ENCODE data around the gene IL1RAP.

IL1RAP gene

DNA sequence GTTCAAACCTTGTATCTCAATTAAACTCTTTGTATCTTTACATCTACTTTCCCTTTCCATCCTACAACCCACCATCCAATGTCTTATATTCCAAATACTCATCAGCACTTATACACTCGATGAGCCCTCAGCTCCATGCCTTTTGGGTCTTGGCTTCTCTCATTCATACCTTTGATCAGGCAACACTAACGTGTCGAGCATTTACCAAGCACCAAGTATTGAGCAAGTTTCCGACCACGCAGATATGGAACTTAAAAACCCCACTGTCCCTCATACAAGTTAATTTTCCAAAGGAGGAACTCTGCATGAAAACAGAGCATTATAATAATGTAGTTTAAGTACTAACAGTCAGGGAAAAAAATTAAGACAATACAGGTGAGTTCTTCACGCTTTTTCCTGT is 102.8 kb downstream of the IL1RAP start:
- no peak overlapping the region for H3K27ac ChIP-seq (ENCODE audit: low read depth, low read length)
- H3K9me3 ChIP-seq (ENCODE audit: control insufficient read depth in 1 of 2, low read length in 2 of 2): no peaks in the 10 kb centered on the region
- H3K4me3 ChIP-seq (ENCODE audit: low read depth in 1 of 2, low read length in 2 of 2): no peak overlapping the region
- H3K9ac ChIP-seq (ENCODE audit: low read depth in 1 of 2, low read length in 2 of 2): no peak overlapping the region
- no peaks in the 10 kb centered on the region for H3K27me3 ChIP-seq (ENCODE audit: control insufficient read depth in 1 of 2, insufficient read depth in 2 of 2, low read length in 2 of 2)
- no peaks in the 10 kb centered on the region for H3K36me3 ChIP-seq (ENCODE audit: control insufficient read depth in 1 of 2, insufficient read depth in 2 of 2, low read length in 2 of 2)
- H3K4me1 ChIP-seq (ENCODE audit: control insufficient read depth in 1 of 2, insufficient read depth in 2 of 2, low read length in 2 of 2): no peaks in the 10 kb centered on the region

DNA sequence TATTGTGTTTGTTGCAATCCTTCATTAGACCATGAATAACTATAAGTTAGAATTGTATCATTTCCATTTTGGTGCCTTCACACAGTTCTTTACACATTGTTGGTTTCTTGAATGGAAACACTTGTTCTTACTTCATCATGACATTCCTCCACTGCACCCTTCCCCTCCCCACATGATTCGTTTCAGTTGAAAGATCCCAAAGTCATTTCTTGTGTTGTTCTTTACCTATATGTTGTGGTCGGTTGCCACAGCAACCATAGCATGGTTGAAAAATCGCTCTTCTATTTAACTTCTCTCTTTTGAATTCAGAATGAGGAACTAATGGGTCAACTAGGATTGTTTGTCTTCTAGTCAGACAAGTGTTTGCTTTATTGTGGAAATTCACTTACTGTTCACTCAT is 103.3 kb downstream of the IL1RAP start:
- Histone ChIP-seq H3K9me3 (ENCODE audit: control insufficient read depth in 1 of 2, low read length in 2 of 2) (no peaks in the 10 kb centered on the region), H3K27me3 (ENCODE audit: control insufficient read depth in 1 of 2, insufficient read depth in 2 of 2, low read length in 2 of 2) (no peaks in the 10 kb centered on the region), H3K9ac (ENCODE audit: low read depth in 1 of 2, low read length in 2 of 2) (no peak overlapping the region), H3K4me3 (ENCODE audit: low read depth in 1 of 2, low read length in 2 of 2) (no peak overlapping the region), H3K36me3 (ENCODE audit: control insufficient read depth in 1 of 2, insufficient read depth in 2 of 2, low read length in 2 of 2) (no peaks in the 10 kb centered on the region), H3K27ac (ENCODE audit: low read depth, low read length) (no peak overlapping the region), H3K4me1 (ENCODE audit: control insufficient read depth in 1 of 2, insufficient read depth in 2 of 2, low read length in 2 of 2) (no peaks in the 10 kb centered on the region)

DNA sequence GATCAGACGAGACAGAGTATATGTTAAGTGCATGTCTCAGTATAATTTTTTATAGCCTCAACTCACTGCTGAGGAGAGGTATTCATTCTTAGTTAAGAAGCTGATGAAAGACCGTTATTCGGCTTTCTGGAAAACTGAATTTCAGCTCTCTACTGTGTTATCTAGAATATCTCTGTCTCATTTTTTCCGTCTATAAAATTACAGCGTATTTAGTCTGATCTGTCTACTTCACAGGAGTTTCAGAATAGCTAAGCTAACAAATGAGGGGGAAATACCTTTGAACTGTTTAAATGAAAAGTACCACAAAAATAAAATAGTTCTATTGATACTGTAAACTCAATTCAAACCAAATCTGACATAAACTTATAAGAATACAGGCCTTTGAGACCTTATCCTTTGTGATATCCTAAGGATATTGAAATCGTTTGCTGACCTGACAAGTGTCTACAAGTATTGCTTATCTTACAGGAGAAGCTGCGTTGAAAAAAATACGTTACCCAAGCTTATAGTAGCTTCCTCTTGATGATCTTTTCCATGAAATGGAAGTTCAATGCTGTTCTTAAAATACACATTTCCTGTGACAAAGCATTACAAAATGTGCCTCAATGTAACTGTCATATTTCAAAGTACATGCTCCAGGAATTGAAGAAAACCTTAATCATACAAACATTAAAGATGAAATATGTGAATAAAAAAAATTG is 104.6 kb downstream of the IL1RAP start:
- H3K36me3 ChIP-seq (ENCODE audit: control insufficient read depth in 1 of 2, insufficient read depth in 2 of 2, low read length in 2 of 2): no peaks in the 10 kb centered on the region
- no peak overlapping the region for H3K27ac ChIP-seq (ENCODE audit: low read depth, low read length)
- no peak overlapping the region for H3K4me3 ChIP-seq (ENCODE audit: low read depth in 1 of 2, low read length in 2 of 2)
- H3K9me3 ChIP-seq (ENCODE audit: control insufficient read depth in 1 of 2, low read length in 2 of 2): no peaks in the 10 kb centered on the region
- no peaks in the 10 kb centered on the region for H3K4me1 ChIP-seq (ENCODE audit: control insufficient read depth in 1 of 2, insufficient read depth in 2 of 2, low read length in 2 of 2)
- no peaks in the 10 kb centered on the region for H3K27me3 ChIP-seq (ENCODE audit: control insufficient read depth in 1 of 2, insufficient read depth in 2 of 2, low read length in 2 of 2)
- no peak overlapping the region for H3K9ac ChIP-seq (ENCODE audit: low read depth in 1 of 2, low read length in 2 of 2)

DNA sequence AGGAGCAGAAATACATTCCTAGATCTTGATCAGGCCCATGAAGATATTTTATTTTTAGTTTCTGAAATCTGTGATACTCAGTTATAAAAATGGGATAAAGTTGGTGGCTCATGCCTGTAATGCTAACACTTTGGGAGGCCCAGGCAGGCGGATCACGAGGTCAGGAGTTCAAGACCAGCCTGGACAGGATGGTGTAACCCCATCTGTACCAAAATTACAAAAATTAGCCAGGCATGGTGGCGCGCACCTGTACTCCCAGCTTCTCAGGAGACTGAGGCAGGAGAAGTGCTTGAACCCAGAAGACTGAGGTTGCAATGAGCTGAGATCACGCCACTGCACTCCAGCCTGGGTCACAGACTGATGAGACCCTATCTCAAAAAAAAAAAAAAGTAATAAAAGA is 105.5 kb downstream of the IL1RAP start:
- no peak overlapping the region for H3K27ac ChIP-seq (ENCODE audit: low read depth, low read length)
- no peaks in the 10 kb centered on the region for H3K4me1 ChIP-seq (ENCODE audit: control insufficient read depth in 1 of 2, insufficient read depth in 2 of 2, low read length in 2 of 2)
- H3K27me3 ChIP-seq (ENCODE audit: control insufficient read depth in 1 of 2, insufficient read depth in 2 of 2, low read length in 2 of 2): no peaks in the 10 kb centered on the region
- no peak overlapping the region for H3K9ac ChIP-seq (ENCODE audit: low read depth in 1 of 2, low read length in 2 of 2)
- no peaks in the 10 kb centered on the region for H3K9me3 ChIP-seq (ENCODE audit: control insufficient read depth in 1 of 2, low read length in 2 of 2)
- no peak overlapping the region for H3K4me3 ChIP-seq (ENCODE audit: low read depth in 1 of 2, low read length in 2 of 2)
- no peaks in the 10 kb centered on the region for H3K36me3 ChIP-seq (ENCODE audit: control insufficient read depth in 1 of 2, insufficient read depth in 2 of 2, low read length in 2 of 2)

DNA sequence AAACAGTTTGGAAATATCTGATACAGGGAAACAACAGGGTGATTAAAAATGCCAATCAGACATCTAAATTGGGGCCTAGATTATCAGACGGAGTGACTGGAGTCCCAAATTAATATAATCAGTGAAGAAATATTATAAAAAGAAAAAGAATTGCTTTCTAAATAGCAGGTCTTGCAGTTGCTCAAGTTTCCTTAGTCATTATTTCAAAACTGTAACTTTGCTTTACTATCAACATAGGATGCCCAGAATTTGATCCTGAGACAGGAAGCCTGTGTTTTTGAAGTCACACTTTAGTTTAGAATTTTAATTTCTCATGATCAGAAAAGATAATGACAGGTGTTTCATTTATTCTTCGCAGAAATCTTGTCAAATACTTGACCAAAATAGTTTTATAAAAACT is 105.9 kb downstream of the IL1RAP start:
- H3K9ac ChIP-seq (ENCODE audit: low read depth in 1 of 2, low read length in 2 of 2): no peak overlapping the region
- no peaks in the 10 kb centered on the region for H3K9me3 ChIP-seq (ENCODE audit: control insufficient read depth in 1 of 2, low read length in 2 of 2)
- no peak overlapping the region for H3K4me3 ChIP-seq (ENCODE audit: low read depth in 1 of 2, low read length in 2 of 2)
- H3K36me3 ChIP-seq (ENCODE audit: control insufficient read depth in 1 of 2, insufficient read depth in 2 of 2, low read length in 2 of 2): no peaks in the 10 kb centered on the region
- H3K27ac ChIP-seq (ENCODE audit: low read depth, low read length): no peak overlapping the region
- H3K27me3 ChIP-seq (ENCODE audit: control insufficient read depth in 1 of 2, insufficient read depth in 2 of 2, low read length in 2 of 2): no peaks in the 10 kb centered on the region
- H3K4me1 ChIP-seq (ENCODE audit: control insufficient read depth in 1 of 2, insufficient read depth in 2 of 2, low read length in 2 of 2): no peaks in the 10 kb centered on the region

DNA sequence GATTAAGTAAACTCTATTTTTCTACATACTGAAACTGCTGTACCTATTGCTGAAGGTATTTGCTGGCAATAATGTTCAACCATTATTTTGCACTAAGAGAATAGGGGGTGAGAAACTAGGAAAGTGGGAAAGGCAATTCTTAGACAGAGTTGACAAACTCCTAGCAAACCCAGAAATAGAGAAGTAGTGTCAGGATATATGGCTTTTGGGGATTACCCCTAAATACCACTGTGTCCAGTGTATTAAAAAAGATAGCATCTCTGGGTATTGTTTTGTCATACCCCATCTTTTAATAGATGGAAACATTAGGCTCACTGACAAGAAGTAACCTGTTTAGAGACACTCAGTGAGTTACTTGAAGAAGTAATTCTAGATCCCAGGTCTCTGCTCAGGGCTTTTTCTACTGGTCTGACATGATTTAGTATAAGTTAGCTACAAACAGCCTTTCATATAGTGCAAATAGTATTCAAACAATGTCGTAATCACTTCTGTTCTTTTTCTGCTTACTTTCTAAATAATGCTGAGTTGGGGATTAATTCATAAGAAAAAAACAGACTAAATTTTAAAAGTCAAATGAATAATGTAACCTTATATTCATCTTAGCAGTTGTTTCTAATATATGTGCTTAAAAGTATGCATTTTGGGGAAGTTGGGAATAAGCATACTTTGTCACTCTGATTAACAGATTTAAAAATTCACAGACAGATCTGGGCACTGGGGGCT is 107.2 kb downstream of the IL1RAP start:
- Histone ChIP-seq H3K4me1 (ENCODE audit: control insufficient read depth in 1 of 2, insufficient read depth in 2 of 2, low read length in 2 of 2) (no peaks in the 10 kb centered on the region), H3K27ac (ENCODE audit: low read depth, low read length) (no peak overlapping the region), H3K27me3 (ENCODE audit: control insufficient read depth in 1 of 2, insufficient read depth in 2 of 2, low read length in 2 of 2) (no peaks in the 10 kb centered on the region), H3K9me3 (ENCODE audit: control insufficient read depth in 1 of 2, low read length in 2 of 2) (no peaks in the 10 kb centered on the region), H3K36me3 (ENCODE audit: control insufficient read depth in 1 of 2, insufficient read depth in 2 of 2, low read length in 2 of 2) (no peaks in the 10 kb centered on the region), H3K4me3 (ENCODE audit: low read depth in 1 of 2, low read length in 2 of 2) (no peak overlapping the region), H3K9ac (ENCODE audit: low read depth in 1 of 2, low read length in 2 of 2) (no peak overlapping the region)

DNA sequence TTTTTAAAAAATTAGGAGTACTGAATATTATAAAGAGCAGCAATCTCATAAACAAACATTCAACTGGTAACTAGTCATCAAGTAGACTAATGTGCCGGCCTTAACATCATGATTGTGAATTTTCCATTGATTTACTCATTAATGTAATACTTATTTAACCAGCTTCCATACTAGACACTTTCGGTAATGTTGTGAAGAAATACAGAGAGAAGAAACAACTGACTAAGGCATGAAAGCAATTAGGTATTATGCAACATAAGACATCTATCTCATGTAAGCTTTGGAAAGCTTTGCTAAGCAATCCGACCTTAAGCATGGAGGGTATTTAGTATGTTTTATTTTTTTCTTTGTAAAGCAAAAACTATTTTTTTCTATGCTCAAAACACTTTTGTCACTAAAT is 108.0 kb downstream of the IL1RAP start:
- H3K27ac ChIP-seq (ENCODE audit: low read depth, low read length): no peak overlapping the region
- H3K9me3 ChIP-seq (ENCODE audit: control insufficient read depth in 1 of 2, low read length in 2 of 2): no peaks in the 10 kb centered on the region
- H3K4me1 ChIP-seq (ENCODE audit: control insufficient read depth in 1 of 2, insufficient read depth in 2 of 2, low read length in 2 of 2): no peaks in the 10 kb centered on the region
- H3K4me3 ChIP-seq (ENCODE audit: low read depth in 1 of 2, low read length in 2 of 2): no peak overlapping the region
- H3K9ac ChIP-seq (ENCODE audit: low read depth in 1 of 2, low read length in 2 of 2): no peak overlapping the region
- no peaks in the 10 kb centered on the region for H3K36me3 ChIP-seq (ENCODE audit: control insufficient read depth in 1 of 2, insufficient read depth in 2 of 2, low read length in 2 of 2)
- no peaks in the 10 kb centered on the region for H3K27me3 ChIP-seq (ENCODE audit: control insufficient read depth in 1 of 2, insufficient read depth in 2 of 2, low read length in 2 of 2)

DNA sequence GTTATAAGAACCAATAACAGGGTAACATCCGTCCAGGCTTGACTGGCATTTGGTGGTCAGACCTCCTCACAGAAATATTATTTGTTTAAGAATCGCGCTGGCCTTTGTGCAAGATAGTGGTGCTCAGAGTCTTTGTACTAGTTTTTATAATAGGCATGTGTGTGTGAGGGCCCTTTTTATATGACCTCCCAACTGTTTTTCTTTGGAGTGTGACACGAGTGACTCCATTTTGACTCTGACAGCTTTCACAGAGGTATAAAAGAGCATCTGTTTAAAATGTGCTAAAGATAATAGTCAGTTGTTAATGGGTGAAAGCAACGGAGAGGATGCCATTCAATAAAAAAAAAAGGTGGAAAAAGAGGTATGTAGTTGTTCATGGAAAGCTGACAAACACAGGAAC is 110.4 kb downstream of the IL1RAP start:
- no peaks in the 10 kb centered on the region for H3K4me1 ChIP-seq (ENCODE audit: control insufficient read depth in 1 of 2, insufficient read depth in 2 of 2, low read length in 2 of 2)
- H3K27me3 ChIP-seq (ENCODE audit: control insufficient read depth in 1 of 2, insufficient read depth in 2 of 2, low read length in 2 of 2): no peaks in the 10 kb centered on the region
- H3K36me3 ChIP-seq (ENCODE audit: control insufficient read depth in 1 of 2, insufficient read depth in 2 of 2, low read length in 2 of 2): no peaks in the 10 kb centered on the region
- no peak overlapping the region for H3K4me3 ChIP-seq (ENCODE audit: low read depth in 1 of 2, low read length in 2 of 2)
- H3K9ac ChIP-seq (ENCODE audit: low read depth in 1 of 2, low read length in 2 of 2): no peak overlapping the region
- H3K27ac ChIP-seq (ENCODE audit: low read depth, low read length): no peak overlapping the region
- H3K9me3 ChIP-seq (ENCODE audit: control insufficient read depth in 1 of 2, low read length in 2 of 2): no peaks in the 10 kb centered on the region

DNA sequence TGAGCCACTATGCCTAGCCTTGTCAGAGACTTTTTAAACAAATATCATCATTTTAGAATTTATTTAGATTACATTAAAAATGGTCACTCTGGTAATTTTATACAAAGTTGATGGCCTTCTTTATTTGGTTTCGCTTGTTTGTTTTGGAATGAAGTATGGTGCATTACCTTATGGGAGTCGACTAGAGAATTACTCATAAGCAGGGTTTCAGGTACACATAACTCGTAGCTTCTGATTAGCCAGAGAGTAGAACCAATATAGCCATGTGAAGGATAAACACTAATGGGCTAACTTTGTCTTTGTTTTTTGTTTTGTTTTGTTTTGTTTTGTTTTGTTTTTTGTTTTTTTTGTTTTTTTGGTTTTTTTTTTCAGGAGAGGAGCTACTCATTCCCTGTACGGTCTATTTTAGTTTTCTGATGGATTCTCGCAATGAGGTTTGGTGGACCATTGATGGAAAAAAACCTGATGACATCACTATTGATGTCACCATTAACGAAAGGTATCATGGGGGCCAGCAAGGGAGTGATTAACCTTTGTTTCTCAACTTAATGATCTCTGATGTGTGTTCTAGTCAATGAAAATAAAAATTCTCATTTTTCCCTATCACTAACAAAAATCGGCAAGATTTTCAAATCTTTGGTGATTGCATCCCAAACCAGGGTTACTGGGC is 113.2 kb downstream of the IL1RAP start:
- Histone ChIP-seq H3K4me1 (ENCODE audit: control insufficient read depth in 1 of 2, insufficient read depth in 2 of 2, low read length in 2 of 2) (no peaks in the 10 kb centered on the region), H3K4me3 (ENCODE audit: low read depth in 1 of 2, low read length in 2 of 2) (no peak overlapping the region), H3K9ac (ENCODE audit: low read depth in 1 of 2, low read length in 2 of 2) (no peak overlapping the region), H3K27me3 (ENCODE audit: control insufficient read depth in 1 of 2, insufficient read depth in 2 of 2, low read length in 2 of 2) (no peaks in the 10 kb centered on the region), H3K27ac (ENCODE audit: low read depth, low read length) (no peak overlapping the region), H3K9me3 (ENCODE audit: control insufficient read depth in 1 of 2, low read length in 2 of 2) (no peaks in the 10 kb centered on the region), H3K36me3 (ENCODE audit: control insufficient read depth in 1 of 2, insufficient read depth in 2 of 2, low read length in 2 of 2) (no peaks in the 10 kb centered on the region)

DNA sequence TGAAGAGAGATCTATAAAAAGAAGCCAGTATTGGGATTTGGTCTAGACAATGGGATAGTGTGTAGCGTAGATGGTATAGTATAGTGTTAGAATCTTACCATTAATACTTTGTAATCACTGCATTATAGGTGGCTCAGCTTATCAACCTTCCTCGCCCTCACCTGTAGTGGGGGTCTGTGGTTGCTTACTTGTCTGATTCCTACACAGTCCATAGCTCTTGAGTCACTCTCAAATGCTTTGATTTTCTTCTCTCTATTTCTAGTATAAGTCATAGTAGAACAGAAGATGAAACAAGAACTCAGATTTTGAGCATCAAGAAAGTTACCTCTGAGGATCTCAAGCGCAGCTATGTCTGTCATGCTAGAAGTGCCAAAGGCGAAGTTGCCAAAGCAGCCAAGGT is 115.2 kb downstream of the IL1RAP start:
- no peaks in the 10 kb centered on the region for H3K9me3 ChIP-seq (ENCODE audit: control insufficient read depth in 1 of 2, low read length in 2 of 2)
- H3K27ac ChIP-seq (ENCODE audit: low read depth, low read length): no peak overlapping the region
- H3K4me3 ChIP-seq (ENCODE audit: low read depth in 1 of 2, low read length in 2 of 2): no peak overlapping the region
- H3K9ac ChIP-seq (ENCODE audit: low read depth in 1 of 2, low read length in 2 of 2): no peak overlapping the region
- H3K36me3 ChIP-seq (ENCODE audit: control insufficient read depth in 1 of 2, insufficient read depth in 2 of 2, low read length in 2 of 2): no peaks in the 10 kb centered on the region
- H3K27me3 ChIP-seq (ENCODE audit: control insufficient read depth in 1 of 2, insufficient read depth in 2 of 2, low read length in 2 of 2): no peaks in the 10 kb centered on the region
- H3K4me1 ChIP-seq (ENCODE audit: control insufficient read depth in 1 of 2, insufficient read depth in 2 of 2, low read length in 2 of 2): no peaks in the 10 kb centered on the region
